ENCODE results near the gene KPNA1.
A peak's percentile ranks its signal among the peaks of the same experiment; 100 is the strongest.
"Not testable (repeated sequence)": the region's sequence is repeated elsewhere in the genome, so short reads cannot be mapped to it uniquely, and the experiment has no call there.

The KPNA1 gene

GRCh38 chr3:122530164-122530563 is 15.4 kb upstream of the KPNA1 start:
- no peak for DNase-seq (ENCODE audit: low read depth)
- no peak overlapping the region for H3K4me3 ChIP-seq (ENCODE audit: low read depth, low read length)

- DNase-seq (ENCODE audit: low read depth) = no peak
- H3K4me3 ChIP-seq (ENCODE audit: low read depth, low read length) = no peak overlapping the region
Measured at GRCh38 chr3:122523317-122523716, 8.6 kb upstream of the KPNA1 start.

GRCh38 chr3:122520861-122521260 is 6.1 kb upstream of the KPNA1 start:
- no peak overlapping the region for H3K4me3 ChIP-seq (ENCODE audit: low read depth, low read length)
- no peak for DNase-seq (ENCODE audit: low read depth)

- no peak overlapping the region for H3K4me3 ChIP-seq (ENCODE audit: low read depth, low read length)
- no peak for DNase-seq (ENCODE audit: low read depth)
Measured at GRCh38 chr3:122519693-122520092, 5.0 kb upstream of the KPNA1 start.

GRCh38 chr3:122516846-122517360 is 2.2 kb upstream of the KPNA1 start:
- no peak overlapping the region for H3K4me3 ChIP-seq (ENCODE audit: low read depth, low read length)
- no peak for DNase-seq (ENCODE audit: low read depth)

GRCh38 chr3:122515870-122516269 is 1.1 kb upstream of the KPNA1 start:
- DNase-seq (ENCODE audit: low read depth) = no peak
- no peak overlapping the region for H3K4me3 ChIP-seq (ENCODE audit: low read depth, low read length)

GRCh38 chr3:122515020-122515468 is 305 bp upstream of the KPNA1 start:
- peak overlapping the region; percentile 84 for H3K4me3 ChIP-seq (ENCODE audit: low read depth, low read length)
- DNase-seq (ENCODE audit: low read depth) = no peak

- no peak for DNase-seq (ENCODE audit: low read depth)
- peak overlapping the region; percentile 84 for H3K4me3 ChIP-seq (ENCODE audit: low read depth, low read length)
Measured at GRCh38 chr3:122513386-122514122, 1.2 kb downstream of the KPNA1 start.

- no peak for DNase-seq (ENCODE audit: low read depth)
- no peak overlapping the region for H3K4me3 ChIP-seq (ENCODE audit: low read depth, low read length)
Measured at GRCh38 chr3:122512284-122512683, 2.5 kb downstream of the KPNA1 start.

- DNase-seq (ENCODE audit: low read depth) = no peak
- no peak overlapping the region for H3K4me3 ChIP-seq (ENCODE audit: low read depth, low read length)
Measured at GRCh38 chr3:122510878-122511535, 3.7 kb downstream of the KPNA1 start.

- not testable (repeated sequence) for H3K4me3 ChIP-seq (ENCODE audit: low read depth, low read length); DNase-seq (ENCODE audit: low read depth)
Measured at GRCh38 chr3:122508944-122509343, 5.8 kb downstream of the KPNA1 start.

- DNase-seq (ENCODE audit: low read depth) = no peak
- no peak overlapping the region for H3K4me3 ChIP-seq (ENCODE audit: low read depth, low read length)
Measured at GRCh38 chr3:122508135-122508914, 6.4 kb downstream of the KPNA1 start.

GRCh38 chr3:122506450-122506849 is 8.3 kb downstream of the KPNA1 start:
- no peak overlapping the region for H3K4me3 ChIP-seq (ENCODE audit: low read depth, low read length)
- no peak for DNase-seq (ENCODE audit: low read depth)

GRCh38 chr3:122505676-122506075 is 9.1 kb downstream of the KPNA1 start:
- no peak for DNase-seq (ENCODE audit: low read depth)
- no peak overlapping the region for H3K4me3 ChIP-seq (ENCODE audit: low read depth, low read length)

- DNase-seq (ENCODE audit: low read depth) = no peak
- no peak overlapping the region for H3K4me3 ChIP-seq (ENCODE audit: low read depth, low read length)
Measured at GRCh38 chr3:122502941-122503340, 11.8 kb downstream of the KPNA1 start.

- DNase-seq (ENCODE audit: low read depth) = no peak
Measured at GRCh38 chr3:122502139-122502538, 12.6 kb downstream of the KPNA1 start.

GRCh38 chr3:122500964-122501363 is 13.8 kb downstream of the KPNA1 start:
- H3K4me3 ChIP-seq (ENCODE audit: low read depth, low read length); DNase-seq (ENCODE audit: low read depth): not testable (repeated sequence)

More at GRCh38 chr3:122502139-122502538, 12.6 kb downstream of the KPNA1 start:
- H3K4me3 ChIP-seq (ENCODE audit: low read depth, low read length) = no peak overlapping the region

- H3K4me3 ChIP-seq (ENCODE audit: low read depth, low read length) = no peak overlapping the region
- no peak for DNase-seq (ENCODE audit: low read depth)
Measured at GRCh38 chr3:122498152-122498551, 16.6 kb downstream of the KPNA1 start.

GRCh38 chr3:122497425-122497824 is 17.3 kb downstream of the KPNA1 start:
- peak; percentile 87 for DNase-seq (ENCODE audit: low read depth)
- H3K4me3 ChIP-seq (ENCODE audit: low read depth, low read length) = no peak overlapping the region

GRCh38 chr3:122496508-122496907 is 18.2 kb downstream of the KPNA1 start:
- DNase-seq (ENCODE audit: low read depth) = no peak
- no peak overlapping the region for H3K4me3 ChIP-seq (ENCODE audit: low read depth, low read length)

Data from skeletal muscle cell (primary cell).